Endothelial cell of umbilical vein (primary cell): ENCODE data around the gene WDR37.

Source experiments
- CTCF ChIP-seq, 2 donors: IDR thresholded peaks; 1 replicate in 1 of 2; 2 replicates in 1 of 2; pipeline ENCODE4 v1.5.1; 2011; ENCODE audit warnings: low read length in 2 of 2, mild to moderate bottlenecking in 2 of 2, moderate library complexity in 2 of 2, control low read depth in 1 of 2, inconsistent platforms in 1 of 2, low read depth in 1 of 2; ENCODE audit not compliant: insufficient read depth in 1 of 2; ENCODE audit errors: extremely low read depth in 1 of 2
- EZH2 ChIP-seq: IDR thresholded peaks from 2 replicates; pipeline ENCODE4 v1.6.1; 2012; ENCODE audit warnings: borderline replicate concordance, low read depth, mild to moderate bottlenecking, moderate library complexity, low read length, inconsistent platforms; ENCODE audit not compliant: severe bottlenecking
- FOS ChIP-seq: IDR thresholded peaks from 2 replicates; pipeline ENCODE4 v1.6.1; 2011; ENCODE audit warnings: mild to moderate bottlenecking, low read length, moderate library complexity, borderline replicate concordance; ENCODE audit not compliant: insufficient read depth
- GATA2 ChIP-seq: IDR thresholded peaks from 2 replicates; pipeline ENCODE4 v1.7.0; 2011; ENCODE audit warnings: low read depth, mild to moderate bottlenecking, moderate library complexity, mixed read lengths, low read length; ENCODE audit not compliant: insufficient read length, insufficient read depth
- JUN ChIP-seq: IDR thresholded peaks from 2 replicates; pipeline ENCODE4 v1.6.1; 2011; ENCODE audit warnings: borderline replicate concordance, low read depth; ENCODE audit not compliant: insufficient read length, insufficient read depth
- MAX ChIP-seq: IDR thresholded peaks from 2 replicates; pipeline ENCODE4 v1.6.1; 2011; ENCODE audit not compliant: insufficient read depth, insufficient read length
- MYC ChIP-seq: IDR thresholded peaks from one replicate; pipeline ENCODE4 v1.6.1; 2011; ENCODE audit warnings: mild to moderate bottlenecking, low read depth, low read length
- POLR2A ChIP-seq: IDR thresholded peaks from 2 replicates; pipeline ENCODE4 v1.6.1; 2012; ENCODE audit warnings: low read depth, mild to moderate bottlenecking, control low read depth, low read length
- POLR2AphosphoS5 ChIP-seq: IDR thresholded peaks from 2 replicates; pipeline ENCODE4 v1.6.1; 2012; ENCODE audit warnings: low read depth, mild to moderate bottlenecking, control low read depth, low read length, moderate library complexity; ENCODE audit not compliant: insufficient read depth

DNA sequence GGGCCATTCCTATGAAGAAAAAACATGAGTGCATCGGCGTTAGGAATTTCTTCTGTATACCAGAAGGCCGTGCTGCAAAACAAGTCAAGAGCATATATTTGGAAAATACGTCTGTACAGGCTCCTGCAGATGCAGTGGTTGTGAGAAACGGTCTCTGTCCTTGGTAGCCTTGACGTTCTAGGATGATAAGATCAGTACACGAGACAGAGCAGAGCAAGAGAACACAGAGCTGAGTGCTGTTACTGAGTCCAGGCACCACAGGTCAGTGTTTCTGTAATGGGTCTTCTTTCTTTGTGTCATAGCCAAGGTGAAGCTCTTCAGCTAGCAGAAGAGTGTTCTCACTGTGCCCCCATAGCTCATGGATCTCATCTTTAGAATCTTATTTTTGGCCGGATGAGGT, 62.8 kb downstream of the WDR37 start:
- TF ChIP-seq CTCF (IDR thresholded peaks at IDR 0.05; ENCODE audit: extremely low read depth in 1 of 2, insufficient read depth in 1 of 2, low read depth in 1 of 2, low read length in 2 of 2) (no peak), POLR2AphosphoS5 (no peak), POLR2A (no peak), MAX (no peak), MYC (no peak), GATA2 (no peak), EZH2 (no peak), JUN (no peak), FOS (no peak)
